HEK293 (cell line): ENCODE results near the gene KIF26B.

ENCODE experiments used
- CTCF ChIA-PET: fragments of 350-600 bp; formaldehyde crosslinking; extraction: SDS; loops from one replicate; lab custom pipeline; 2021; ENCODE audit warnings: antibody characterized with exemption; lab: Yijun Ruan, JAX
- POLR2A ChIA-PET: fragments of 300-600 bp; formaldehyde crosslinking; extraction: SDS; loops from one replicate; lab custom pipeline; 2020; ENCODE audit warnings: antibody characterized with exemption, inconsistent platforms; lab: Yijun Ruan, JAX
- H3K27ac ChIP-seq: fragments of 200-500 bp; sonication (Bioruptor generic); 2 replicates; pipeline ENCODE4 v1.5.1; 2014; ENCODE audit warnings: low read depth, low read length, control low read depth, inconsistent platforms; ENCODE audit errors: extremely low read depth
- H3K36me3 ChIP-seq, 2 experiments: fragments of 200-500 bp in 1 of 2; sonication (Bioruptor generic) in 1 of 2; 1 replicate in 1 of 2; 2 replicates in 1 of 2; pipeline ENCODE4 v1.5.1; 2014 to 2017; ENCODE audit warnings: inconsistent platforms in 2 of 2, low read length in 2 of 2; ENCODE audit not compliant: control insufficient read depth in 2 of 2, insufficient read depth in 1 of 2
- H3K4me1 ChIP-seq: fragments of 200-500 bp; sonication (Bioruptor generic); 2 replicates; pipeline ENCODE4 v1.5.1; 2014; ENCODE audit warnings: mild to moderate bottlenecking, low read length, inconsistent platforms; ENCODE audit not compliant: control insufficient read depth, insufficient read depth
- H3K4me3 ChIP-seq: 2 replicates; pipeline ENCODE4 v1.5.1; 2011; ENCODE audit warnings: low read depth, mild to moderate bottlenecking, control low read depth, low read length, moderate library complexity
- H3K9me3 ChIP-seq: fragments of 200-500 bp; sonication (Bioruptor generic); 2 replicates; pipeline ENCODE4 v1.5.1; 2014; ENCODE audit warnings: low read depth, low read length, inconsistent platforms; ENCODE audit not compliant: control insufficient read depth, insufficient read depth
- KLF9 ChIP-seq: fragments of 450-650 bp; formaldehyde crosslinking; IDR thresholded peaks from 2 replicates; pipeline ENCODE4 v1.5.1; 2016; ENCODE audit warnings: missing biosample characterization, missing genetic modification characterization, low read depth
- SCRT2 ChIP-seq: fragments of 450-650 bp; formaldehyde crosslinking; IDR thresholded peaks from 2 replicates; pipeline ENCODE4 v1.5.1; 2016; ENCODE audit warnings: missing biosample characterization, missing genetic modification characterization
- SP3 ChIP-seq: fragments of 450-650 bp; formaldehyde crosslinking; IDR thresholded peaks from 2 replicates; pipeline ENCODE4 v1.5.1; 2016; ENCODE audit warnings: missing biosample characterization, missing genetic modification characterization
- SP7 ChIP-seq: fragments of 450-650 bp; formaldehyde crosslinking; IDR thresholded peaks from 2 replicates; pipeline ENCODE4 v1.5.1; 2016; ENCODE audit warnings: missing biosample characterization, missing genetic modification characterization
- YY2 ChIP-seq: fragments of 450-650 bp; formaldehyde crosslinking; IDR thresholded peaks from 2 replicates; pipeline ENCODE4 v1.5.1; 2016; ENCODE audit warnings: missing biosample characterization, missing genetic modification characterization
- ZBTB7A ChIP-seq: fragments of 450-650 bp; formaldehyde crosslinking; IDR thresholded peaks from 2 replicates; pipeline ENCODE4 v1.5.1; 2016; ENCODE audit warnings: low read depth, missing biosample characterization, missing genetic modification characterization
- ZNF114 ChIP-seq: fragments of 450-650 bp; formaldehyde crosslinking; IDR thresholded peaks from 2 replicates; pipeline ENCODE4 v1.5.0; 2017; ENCODE audit warnings: missing biosample characterization, missing genetic modification characterization
- ZNF16 ChIP-seq: fragments of 450-650 bp; formaldehyde crosslinking; IDR thresholded peaks from 2 replicates; pipeline ENCODE4 v1.5.1; 2016; ENCODE audit warnings: low read depth, missing biosample characterization, missing genetic modification characterization
- ZNF350 ChIP-seq: fragments of 450-650 bp; formaldehyde crosslinking; IDR thresholded peaks from 2 replicates; pipeline ENCODE4 v1.5.0; 2017; ENCODE audit warnings: missing biosample characterization, mild to moderate bottlenecking, missing genetic modification characterization
- ZNF404 ChIP-seq: fragments of 450-650 bp; formaldehyde crosslinking; IDR thresholded peaks from 2 replicates; pipeline ENCODE4 v1.5.1; 2017; ENCODE audit warnings: missing biosample characterization, missing genetic modification characterization
- ZNF48 ChIP-seq: fragments of 450-650 bp; formaldehyde crosslinking; IDR thresholded peaks from 2 replicates; pipeline ENCODE4 v1.5.1; 2016; ENCODE audit warnings: missing biosample characterization, missing genetic modification characterization
- ZNF514 ChIP-seq: fragments of 450-650 bp; formaldehyde crosslinking; IDR thresholded peaks from 2 replicates; pipeline ENCODE4 v1.5.1; 2016; ENCODE audit warnings: missing biosample characterization, missing genetic modification characterization
- ZNF521 ChIP-seq: fragments of 450-650 bp; formaldehyde crosslinking; IDR thresholded peaks from 2 replicates; pipeline ENCODE4 v1.5.1; 2017; ENCODE audit warnings: missing biosample characterization, mild to moderate bottlenecking, missing genetic modification characterization
- ZNF596 ChIP-seq: fragments of 450-650 bp; IDR thresholded peaks from 2 replicates; pipeline ENCODE4 v1.5.0; 2018; ENCODE audit warnings: missing biosample characterization, mild to moderate bottlenecking, missing genetic modification characterization, moderate library complexity
- ZNF629 ChIP-seq: fragments of 450-650 bp; formaldehyde crosslinking; IDR thresholded peaks from 2 replicates; pipeline ENCODE4 v1.5.1; 2017; ENCODE audit warnings: missing biosample characterization, missing genetic modification characterization
- ZNF677 ChIP-seq: fragments of 450-650 bp; IDR thresholded peaks from 2 replicates; pipeline ENCODE4 v1.5.0; 2018; ENCODE audit warnings: missing biosample characterization, mild to moderate bottlenecking, missing genetic modification characterization, moderate library complexity
- ZNF747 ChIP-seq: fragments of 450-650 bp; formaldehyde crosslinking; IDR thresholded peaks from 2 replicates; pipeline ENCODE4 v1.5.1; 2016; ENCODE audit warnings: missing biosample characterization, missing genetic modification characterization
- ZNF785 ChIP-seq: fragments of 450-650 bp; formaldehyde crosslinking; IDR thresholded peaks from 2 replicates; pipeline ENCODE4 v1.5.1; 2016; ENCODE audit warnings: missing biosample characterization, missing genetic modification characterization
- ZNF837 ChIP-seq: fragments of 450-650 bp; formaldehyde crosslinking; IDR thresholded peaks from 2 replicates; pipeline ENCODE4 v1.5.1; 2016; ENCODE audit warnings: missing biosample characterization, missing genetic modification characterization
- TF ChIP-seq, protein P1 (sequence below): fragments of 450-650 bp; formaldehyde crosslinking; IDR thresholded peaks from 2 replicates; pipeline ENCODE4 v1.5.1; 2016; ENCODE audit warnings: missing biosample characterization, missing genetic modification characterization, low read depth
- TF ChIP-seq, protein P2 (sequence below): fragments of 450-650 bp; formaldehyde crosslinking; IDR thresholded peaks from 2 replicates; pipeline ENCODE4 v1.5.1; 2017; ENCODE audit warnings: missing biosample characterization, missing genetic modification characterization
- TF ChIP-seq, protein P3 (sequence below): IDR thresholded peaks from 2 replicates; pipeline ENCODE4 v1.6.1; 2011; ENCODE audit warnings: mild to moderate bottlenecking, low read depth, low read length, borderline replicate concordance
- TF ChIP-seq, protein P4 (sequence below): fragments of 450-650 bp; formaldehyde crosslinking; IDR thresholded peaks from 2 replicates; pipeline ENCODE4 v1.5.1; 2017; ENCODE audit warnings: missing biosample characterization, missing genetic modification characterization
- TF ChIP-seq, protein P5 (sequence below): fragments of 450-650 bp; formaldehyde crosslinking; IDR thresholded peaks from 2 replicates; pipeline ENCODE4 v1.5.1; 2016; ENCODE audit warnings: missing biosample characterization, missing genetic modification characterization

The KIF26B gene

DNA sequence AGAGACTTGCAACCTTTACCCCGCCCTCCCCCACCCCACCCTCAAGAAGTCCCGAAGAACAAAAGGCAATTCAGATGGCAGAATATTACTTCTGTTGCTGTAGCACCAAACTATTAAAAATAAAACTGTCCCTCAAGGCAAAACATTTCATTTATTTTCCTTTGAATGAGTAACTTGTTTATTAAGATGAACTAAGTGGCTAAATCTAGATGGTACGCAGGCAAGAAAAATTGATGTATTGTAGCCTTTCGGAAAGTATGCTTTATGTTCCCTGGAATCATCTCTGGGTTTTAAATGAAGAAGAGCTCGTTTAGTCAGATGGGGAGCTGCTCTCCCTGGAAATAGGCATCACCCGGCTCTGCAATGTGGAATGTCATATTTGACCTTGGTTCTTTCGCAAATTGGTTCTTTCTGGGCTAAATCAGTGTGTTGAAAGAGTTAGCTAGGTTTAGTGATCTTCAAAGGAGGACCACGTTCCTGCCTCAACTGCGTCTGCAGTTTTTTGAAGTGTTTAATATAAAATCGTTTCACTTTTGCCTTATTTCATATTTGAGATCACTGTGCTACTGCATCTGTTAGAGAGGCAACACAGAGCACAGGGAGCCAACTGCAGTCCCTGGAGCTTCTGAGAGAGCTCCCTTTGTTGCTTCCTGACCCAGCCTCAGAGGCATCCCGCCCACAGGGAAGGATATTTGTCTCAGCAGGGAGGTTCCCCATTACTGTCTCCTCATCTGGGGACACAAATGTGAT lies 61.8 kb downstream of the KIF26B start:
- Histone ChIP-seq H3K27ac (no peak overlapping the region), H3K36me3 (no peaks in the 10 kb centered on the region), H3K4me3 (no peak overlapping the region), H3K9me3 (no peaks in the 10 kb centered on the region), H3K4me1 (no peaks in the 10 kb centered on the region)
- ChIA-PET POLR2A (no interaction called here), CTCF (no interaction called here)
- no peak for TF ChIP-seq ZNF350
- no peak for TF ChIP-seq SP7 (tag by site-specific recombination)
- TF ChIP-seq YY2 (tag by site-specific recombination): no peak
- TF ChIP-seq, protein P1, sequence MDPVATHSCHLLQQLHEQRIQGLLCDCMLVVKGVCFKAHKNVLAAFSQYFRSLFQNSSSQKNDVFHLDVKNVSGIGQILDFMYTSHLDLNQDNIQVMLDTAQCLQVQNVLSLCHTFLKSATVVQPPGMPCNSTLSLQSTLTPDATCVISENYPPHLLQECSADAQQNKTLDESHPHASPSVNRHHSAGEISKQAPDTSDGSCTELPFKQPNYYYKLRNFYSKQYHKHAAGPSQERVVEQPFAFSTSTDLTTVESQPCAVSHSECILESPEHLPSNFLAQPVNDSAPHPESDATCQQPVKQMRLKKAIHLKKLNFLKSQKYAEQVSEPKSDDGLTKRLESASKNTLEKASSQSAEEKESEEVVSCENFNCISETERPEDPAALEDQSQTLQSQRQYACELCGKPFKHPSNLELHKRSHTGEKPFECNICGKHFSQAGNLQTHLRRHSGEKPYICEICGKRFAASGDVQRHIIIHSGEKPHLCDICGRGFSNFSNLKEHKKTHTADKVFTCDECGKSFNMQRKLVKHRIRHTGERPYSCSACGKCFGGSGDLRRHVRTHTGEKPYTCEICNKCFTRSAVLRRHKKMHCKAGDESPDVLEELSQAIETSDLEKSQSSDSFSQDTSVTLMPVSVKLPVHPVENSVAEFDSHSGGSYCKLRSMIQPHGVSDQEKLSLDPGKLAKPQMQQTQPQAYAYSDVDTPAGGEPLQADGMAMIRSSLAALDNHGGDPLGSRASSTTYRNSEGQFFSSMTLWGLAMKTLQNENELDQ (tag by site-specific recombination): no peak
- TF ChIP-seq ZNF677 (tag by site-specific recombination): no peak
- TF ChIP-seq, protein P2, sequence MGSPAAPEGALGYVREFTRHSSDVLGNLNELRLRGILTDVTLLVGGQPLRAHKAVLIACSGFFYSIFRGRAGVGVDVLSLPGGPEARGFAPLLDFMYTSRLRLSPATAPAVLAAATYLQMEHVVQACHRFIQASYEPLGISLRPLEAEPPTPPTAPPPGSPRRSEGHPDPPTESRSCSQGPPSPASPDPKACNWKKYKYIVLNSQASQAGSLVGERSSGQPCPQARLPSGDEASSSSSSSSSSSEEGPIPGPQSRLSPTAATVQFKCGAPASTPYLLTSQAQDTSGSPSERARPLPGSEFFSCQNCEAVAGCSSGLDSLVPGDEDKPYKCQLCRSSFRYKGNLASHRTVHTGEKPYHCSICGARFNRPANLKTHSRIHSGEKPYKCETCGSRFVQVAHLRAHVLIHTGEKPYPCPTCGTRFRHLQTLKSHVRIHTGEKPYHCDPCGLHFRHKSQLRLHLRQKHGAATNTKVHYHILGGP (tag by site-specific recombination): no peak
- TF ChIP-seq ZNF747: no peak
- TF ChIP-seq, protein P3, sequence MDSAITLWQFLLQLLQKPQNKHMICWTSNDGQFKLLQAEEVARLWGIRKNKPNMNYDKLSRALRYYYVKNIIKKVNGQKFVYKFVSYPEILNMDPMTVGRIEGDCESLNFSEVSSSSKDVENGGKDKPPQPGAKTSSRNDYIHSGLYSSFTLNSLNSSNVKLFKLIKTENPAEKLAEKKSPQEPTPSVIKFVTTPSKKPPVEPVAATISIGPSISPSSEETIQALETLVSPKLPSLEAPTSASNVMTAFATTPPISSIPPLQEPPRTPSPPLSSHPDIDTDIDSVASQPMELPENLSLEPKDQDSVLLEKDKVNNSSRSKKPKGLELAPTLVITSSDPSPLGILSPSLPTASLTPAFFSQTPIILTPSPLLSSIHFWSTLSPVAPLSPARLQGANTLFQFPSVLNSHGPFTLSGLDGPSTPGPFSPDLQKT: no peak
- TF ChIP-seq SCRT2 (tag by site-specific recombination): no peak
- TF ChIP-seq ZNF521 (tag by site-specific recombination): no peak
- TF ChIP-seq ZNF404: no peak
- no peak for TF ChIP-seq ZNF16
- no peak for TF ChIP-seq ZNF514 (tag by site-specific recombination)
- no peak for TF ChIP-seq ZNF837 (tag by site-specific recombination)

DNA sequence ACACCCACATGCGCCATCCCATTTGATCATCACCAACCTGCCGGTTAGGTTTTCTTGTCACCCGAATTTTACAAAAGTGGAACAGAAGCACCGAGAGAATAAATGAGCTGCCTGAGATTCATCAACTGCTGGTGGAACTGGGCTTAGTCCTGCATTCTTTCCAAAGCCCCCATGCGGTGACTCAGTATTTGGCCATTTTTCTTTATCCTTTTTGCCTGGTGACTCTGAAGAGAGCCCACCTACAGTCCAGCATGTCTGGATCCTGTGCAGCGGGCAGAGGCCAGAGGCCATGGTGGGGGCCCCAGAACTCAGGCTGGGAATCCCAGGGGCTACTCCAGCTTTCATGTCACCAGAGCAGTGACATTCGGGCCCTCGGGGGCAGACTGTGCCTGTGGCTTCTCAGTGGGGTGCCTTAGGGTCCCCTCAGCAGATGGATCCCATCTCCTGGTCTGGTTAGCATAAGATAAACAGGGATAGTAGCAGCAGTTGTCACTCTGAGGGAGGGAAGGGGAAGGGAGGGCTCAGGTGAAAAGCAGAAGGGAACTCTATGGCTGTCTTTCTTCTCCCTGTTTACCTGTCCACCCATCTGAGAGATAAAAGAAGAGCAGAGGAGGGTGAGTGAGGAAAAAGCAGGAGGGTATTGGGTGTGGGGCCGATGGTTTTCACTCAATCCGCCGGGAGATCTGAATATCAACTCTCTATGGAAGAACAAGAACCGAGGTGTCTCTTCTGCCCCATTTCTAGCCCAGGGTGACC lies 63.2 kb downstream of the KIF26B start:
- CTCF ChIA-PET: no interaction called here
- Histone ChIP-seq H3K4me3 (no peak overlapping the region), H3K27ac (no peak overlapping the region), H3K4me1 (no peaks in the 10 kb centered on the region), H3K9me3 (no peaks in the 10 kb centered on the region), H3K36me3 (no peaks in the 10 kb centered on the region)
- POLR2A ChIA-PET: no interaction called here
- TF ChIP-seq SP3 (tag by site-specific recombination) (no peak), ZNF596 (no peak), ZNF16 (no peak), ZBTB7A (no peak), ZNF48 (tag by site-specific recombination) (no peak), KLF9 (no peak), ZNF114 (tag by site-specific recombination) (no peak), ZNF785 (tag by site-specific recombination) (no peak), ZNF629 (tag by site-specific recombination) (no peak)
- TF ChIP-seq, protein P4, sequence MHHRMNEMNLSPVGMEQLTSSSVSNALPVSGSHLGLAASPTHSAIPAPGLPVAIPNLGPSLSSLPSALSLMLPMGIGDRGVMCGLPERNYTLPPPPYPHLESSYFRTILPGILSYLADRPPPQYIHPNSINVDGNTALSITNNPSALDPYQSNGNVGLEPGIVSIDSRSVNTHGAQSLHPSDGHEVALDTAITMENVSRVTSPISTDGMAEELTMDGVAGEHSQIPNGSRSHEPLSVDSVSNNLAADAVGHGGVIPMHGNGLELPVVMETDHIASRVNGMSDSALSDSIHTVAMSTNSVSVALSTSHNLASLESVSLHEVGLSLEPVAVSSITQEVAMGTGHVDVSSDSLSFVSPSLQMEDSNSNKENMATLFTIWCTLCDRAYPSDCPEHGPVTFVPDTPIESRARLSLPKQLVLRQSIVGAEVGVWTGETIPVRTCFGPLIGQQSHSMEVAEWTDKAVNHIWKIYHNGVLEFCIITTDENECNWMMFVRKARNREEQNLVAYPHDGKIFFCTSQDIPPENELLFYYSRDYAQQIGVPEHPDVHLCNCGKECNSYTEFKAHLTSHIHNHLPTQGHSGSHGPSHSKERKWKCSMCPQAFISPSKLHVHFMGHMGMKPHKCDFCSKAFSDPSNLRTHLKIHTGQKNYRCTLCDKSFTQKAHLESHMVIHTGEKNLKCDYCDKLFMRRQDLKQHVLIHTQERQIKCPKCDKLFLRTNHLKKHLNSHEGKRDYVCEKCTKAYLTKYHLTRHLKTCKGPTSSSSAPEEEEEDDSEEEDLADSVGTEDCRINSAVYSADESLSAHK: no peak
- TF ChIP-seq, protein P5, sequence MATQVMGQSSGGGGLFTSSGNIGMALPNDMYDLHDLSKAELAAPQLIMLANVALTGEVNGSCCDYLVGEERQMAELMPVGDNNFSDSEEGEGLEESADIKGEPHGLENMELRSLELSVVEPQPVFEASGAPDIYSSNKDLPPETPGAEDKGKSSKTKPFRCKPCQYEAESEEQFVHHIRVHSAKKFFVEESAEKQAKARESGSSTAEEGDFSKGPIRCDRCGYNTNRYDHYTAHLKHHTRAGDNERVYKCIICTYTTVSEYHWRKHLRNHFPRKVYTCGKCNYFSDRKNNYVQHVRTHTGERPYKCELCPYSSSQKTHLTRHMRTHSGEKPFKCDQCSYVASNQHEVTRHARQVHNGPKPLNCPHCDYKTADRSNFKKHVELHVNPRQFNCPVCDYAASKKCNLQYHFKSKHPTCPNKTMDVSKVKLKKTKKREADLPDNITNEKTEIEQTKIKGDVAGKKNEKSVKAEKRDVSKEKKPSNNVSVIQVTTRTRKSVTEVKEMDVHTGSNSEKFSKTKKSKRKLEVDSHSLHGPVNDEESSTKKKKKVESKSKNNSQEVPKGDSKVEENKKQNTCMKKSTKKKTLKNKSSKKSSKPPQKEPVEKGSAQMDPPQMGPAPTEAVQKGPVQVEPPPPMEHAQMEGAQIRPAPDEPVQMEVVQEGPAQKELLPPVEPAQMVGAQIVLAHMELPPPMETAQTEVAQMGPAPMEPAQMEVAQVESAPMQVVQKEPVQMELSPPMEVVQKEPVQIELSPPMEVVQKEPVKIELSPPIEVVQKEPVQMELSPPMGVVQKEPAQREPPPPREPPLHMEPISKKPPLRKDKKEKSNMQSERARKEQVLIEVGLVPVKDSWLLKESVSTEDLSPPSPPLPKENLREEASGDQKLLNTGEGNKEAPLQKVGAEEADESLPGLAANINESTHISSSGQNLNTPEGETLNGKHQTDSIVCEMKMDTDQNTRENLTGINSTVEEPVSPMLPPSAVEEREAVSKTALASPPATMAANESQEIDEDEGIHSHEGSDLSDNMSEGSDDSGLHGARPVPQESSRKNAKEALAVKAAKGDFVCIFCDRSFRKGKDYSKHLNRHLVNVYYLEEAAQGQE (tag by site-specific recombination): no peak
